ENCODE measurements around the gene CPE.

Gene CPE

DNA sequence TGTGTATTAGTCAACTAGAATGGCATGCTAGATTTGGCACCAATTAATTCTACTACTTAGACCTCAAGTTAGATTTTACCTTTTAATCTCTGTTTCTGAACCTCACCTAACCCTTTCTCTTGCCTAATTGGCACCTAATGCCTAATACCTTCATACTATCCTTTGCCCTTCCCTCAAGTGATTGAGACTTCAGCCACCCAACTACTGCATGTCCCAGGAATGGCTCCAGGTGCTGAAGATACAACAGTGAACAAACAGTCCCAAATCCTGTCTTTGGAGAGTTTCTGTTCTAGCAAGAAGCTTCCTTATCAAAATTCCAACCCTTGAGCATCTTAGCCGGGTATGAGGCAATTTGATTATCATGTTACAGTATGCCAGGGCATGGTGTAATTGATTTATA lies 139.9 kb downstream of the CPE start:
- H3K4me3 ChIP-seq (ENCODE audit: control insufficient read depth in 1 of 7, extremely low read depth in 1 of 7, insufficient read depth in 4 of 7, low read depth in 2 of 7, low read length in 6 of 7), result no peak overlapping the region
- H3K9me3 ChIP-seq (ENCODE audit: control extremely low read depth in 1 of 5, control insufficient read depth in 4 of 5, insufficient read depth in 2 of 5, low read depth in 1 of 5, low read length in 4 of 5), result no peaks in the 10 kb centered on the region
- ChIA-PET CTCF (no interaction called here), POLR2A (no interaction called here)
- H3K36me3 ChIP-seq (ENCODE audit: control insufficient read depth in 4 of 4, insufficient read depth in 4 of 4, low read length in 3 of 4), result no peaks in the 10 kb centered on the region
- no CpG with 5 or more reads among the region's 1 CpG for WGBS (ENCODE audit: insufficient coverage)
- no peak overlapping the region for H3K27ac ChIP-seq (ENCODE audit: insufficient read depth in 1 of 2, low read depth in 1 of 2, low read length in 2 of 2, poor library complexity in 1 of 2, severe bottlenecking in 2 of 2)
- peaks cover 0 to 3% (median 0%) of the 10 kb centered on the region in 4 experiments for H3K4me1 ChIP-seq (ENCODE audit: control extremely low read depth in 1 of 4, control insufficient read depth in 4 of 4, insufficient read depth in 4 of 4, low read length in 3 of 4)
- H3K27me3 ChIP-seq (replicated peaks in 2 of 5; ENCODE audit: control insufficient read depth in 4 of 5, insufficient read depth in 5 of 5, low read length in 4 of 5), result no peaks in the 10 kb centered on the region
- no peak for DNase-seq

DNA sequence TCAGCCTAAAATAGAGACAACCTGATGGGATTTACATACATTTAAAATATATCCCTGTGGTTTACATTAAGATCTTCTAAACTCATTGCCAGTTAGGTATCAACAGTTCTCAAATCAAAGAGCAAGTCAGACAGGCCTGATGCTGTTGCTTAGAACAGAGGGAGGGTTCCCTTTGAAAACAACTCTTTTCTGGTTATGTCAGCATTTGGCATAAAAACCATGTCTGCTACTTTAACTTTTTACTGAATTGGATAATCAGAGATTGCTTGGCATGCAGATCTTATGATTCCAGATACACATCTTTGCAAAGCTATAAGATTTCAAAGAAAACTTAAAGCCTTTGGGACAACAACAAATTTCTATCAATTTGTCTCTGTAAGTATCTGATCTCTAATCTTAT lies 140.8 kb downstream of the CPE start:
- Histone ChIP-seq H3K4me1 (ENCODE audit: control extremely low read depth in 1 of 4, control insufficient read depth in 4 of 4, insufficient read depth in 4 of 4, low read length in 3 of 4) (peaks cover 0 to 3% (median 0%) of the 10 kb centered on the region in 4 experiments), H3K9me3 (ENCODE audit: control extremely low read depth in 1 of 5, control insufficient read depth in 4 of 5, insufficient read depth in 2 of 5, low read depth in 1 of 5, low read length in 4 of 5) (no peaks in the 10 kb centered on the region), H3K27ac (ENCODE audit: insufficient read depth in 1 of 2, low read depth in 1 of 2, low read length in 2 of 2, poor library complexity in 1 of 2, severe bottlenecking in 2 of 2) (no peak overlapping the region), H3K36me3 (ENCODE audit: control insufficient read depth in 4 of 4, insufficient read depth in 4 of 4, low read length in 3 of 4) (no peaks in the 10 kb centered on the region), H3K4me3 (ENCODE audit: control insufficient read depth in 1 of 7, extremely low read depth in 1 of 7, insufficient read depth in 4 of 7, low read depth in 2 of 7, low read length in 6 of 7) (no peak overlapping the region), H3K27me3 (replicated peaks in 2 of 5; ENCODE audit: control insufficient read depth in 4 of 5, insufficient read depth in 5 of 5, low read length in 4 of 5) (no peaks in the 10 kb centered on the region)
- no peak for DNase-seq
- CTCF ChIA-PET, result no interaction called here
- POLR2A ChIA-PET, result no interaction called here

DNA sequence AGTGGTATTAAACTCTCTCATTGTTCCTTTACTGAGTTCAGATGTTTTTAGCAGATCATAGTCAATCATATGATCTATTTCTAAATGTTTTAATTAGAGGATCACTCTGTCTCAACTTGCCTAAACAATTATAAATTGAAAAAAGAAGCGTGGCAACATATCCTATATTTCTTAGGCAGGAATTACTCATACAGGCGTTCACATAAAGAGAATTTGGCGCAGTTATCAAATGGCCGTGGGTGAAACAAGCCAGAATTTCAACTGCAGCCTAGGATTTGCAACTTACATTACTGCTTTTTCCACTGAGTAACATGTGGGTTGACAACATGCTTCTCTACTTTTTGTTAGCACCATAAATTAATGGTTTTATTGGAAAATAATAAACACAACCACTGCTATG lies 141.3 kb downstream of the CPE start:
- H3K27ac ChIP-seq (ENCODE audit: insufficient read depth in 1 of 2, low read depth in 1 of 2, low read length in 2 of 2, poor library complexity in 1 of 2, severe bottlenecking in 2 of 2), result no peak overlapping the region
- H3K4me3 ChIP-seq (ENCODE audit: control insufficient read depth in 1 of 7, extremely low read depth in 1 of 7, insufficient read depth in 4 of 7, low read depth in 2 of 7, low read length in 6 of 7), result no peak overlapping the region
- no peak for DNase-seq
- peaks cover 0 to 3% (median 0%) of the 10 kb centered on the region in 4 experiments for H3K4me1 ChIP-seq (ENCODE audit: control extremely low read depth in 1 of 4, control insufficient read depth in 4 of 4, insufficient read depth in 4 of 4, low read length in 3 of 4)
- H3K27me3 ChIP-seq (replicated peaks in 2 of 5; ENCODE audit: control insufficient read depth in 4 of 5, insufficient read depth in 5 of 5, low read length in 4 of 5), result no peaks in the 10 kb centered on the region
- CTCF ChIA-PET, result no interaction called here
- POLR2A ChIA-PET, result no interaction called here
- WGBS (ENCODE audit: insufficient coverage), result 82% methylated on average over 4 of the region's 4 CpGs
- H3K36me3 ChIP-seq (ENCODE audit: control insufficient read depth in 4 of 4, insufficient read depth in 4 of 4, low read length in 3 of 4), result no peaks in the 10 kb centered on the region
- H3K9me3 ChIP-seq (ENCODE audit: control extremely low read depth in 1 of 5, control insufficient read depth in 4 of 5, insufficient read depth in 2 of 5, low read depth in 1 of 5, low read length in 4 of 5), result no peaks in the 10 kb centered on the region

DNA sequence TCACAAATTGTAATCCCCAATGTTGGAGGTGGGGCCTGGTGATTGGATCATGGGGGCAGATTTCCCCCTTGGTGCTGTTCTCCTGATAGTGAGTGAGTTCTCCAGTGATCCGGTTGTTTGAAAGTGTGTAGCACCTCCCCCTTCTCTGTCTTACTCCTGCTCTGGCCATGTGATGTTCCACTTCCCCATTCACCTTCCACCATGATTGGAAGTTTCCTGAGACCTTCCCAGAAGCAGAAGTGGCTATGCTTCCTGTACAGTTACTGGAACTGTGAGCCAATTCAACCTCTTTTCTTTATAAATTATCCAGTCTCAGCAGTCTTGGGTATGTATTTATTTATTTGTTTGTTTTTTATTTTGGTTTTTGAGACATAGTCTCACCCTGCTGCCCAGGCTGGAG lies 143.2 kb downstream of the CPE start:
- CTCF ChIA-PET, result no interaction called here
- no peak overlapping the region for H3K4me3 ChIP-seq (ENCODE audit: control insufficient read depth in 1 of 7, extremely low read depth in 1 of 7, insufficient read depth in 4 of 7, low read depth in 2 of 7, low read length in 6 of 7)
- peak in 1 of 3 donors; percentile 7 for DNase-seq

DNA sequence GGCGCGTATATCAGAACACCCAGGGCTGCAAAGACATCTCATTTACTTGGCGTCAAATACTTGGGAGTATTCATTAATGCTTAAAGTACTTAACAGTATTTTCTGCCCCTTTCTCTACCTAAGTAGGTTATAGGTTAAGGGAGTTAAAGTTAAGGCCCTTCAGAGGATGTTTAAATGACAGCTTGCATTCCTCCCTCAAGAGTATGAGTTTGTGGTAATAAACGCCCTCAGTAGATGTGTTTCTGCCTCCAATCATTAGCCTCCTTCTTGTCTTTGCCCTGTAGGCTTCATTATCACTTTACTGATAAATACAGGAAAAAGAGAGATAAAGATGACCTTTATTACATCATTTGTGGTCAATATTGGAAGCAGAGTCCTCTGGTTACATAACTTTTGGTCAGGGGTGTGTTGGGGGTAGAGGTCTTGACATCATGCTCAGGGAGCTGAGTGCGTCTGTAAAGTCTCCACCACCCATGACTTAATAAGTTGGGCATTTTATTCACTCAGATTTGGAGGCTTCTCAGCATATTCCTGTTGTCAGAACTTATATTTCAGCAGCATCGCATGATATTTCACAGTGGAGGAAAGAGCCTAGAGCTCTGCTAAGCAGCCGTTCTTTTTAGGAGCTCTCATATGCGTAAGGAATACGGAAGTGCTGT lies 145.9 kb downstream of the CPE start:
- ChIA-PET POLR2A (interaction anchor here (0.6 kb wide), 1 partner anchor 44 kb away, joined by 4 read pairs; no protein-coding TSS in a partner anchor), CTCF (interaction anchor here (0.9 kb wide), 1 partner anchor 12 kb away, joined by 3 read pairs; no protein-coding TSS in a partner anchor)
- Histone ChIP-seq H3K4me1 (ENCODE audit: control extremely low read depth in 1 of 4, control insufficient read depth in 4 of 4, insufficient read depth in 4 of 4, low read length in 3 of 4) (peaks cover 0 to 3% (median 0%) of the 10 kb centered on the region in 4 experiments), H3K4me3 (ENCODE audit: control insufficient read depth in 1 of 7, extremely low read depth in 1 of 7, insufficient read depth in 4 of 7, low read depth in 2 of 7, low read length in 6 of 7) (no peak overlapping the region), H3K27ac (ENCODE audit: insufficient read depth in 1 of 2, low read depth in 1 of 2, low read length in 2 of 2, poor library complexity in 1 of 2, severe bottlenecking in 2 of 2) (no peak overlapping the region), H3K36me3 (ENCODE audit: control insufficient read depth in 4 of 4, insufficient read depth in 4 of 4, low read length in 3 of 4) (no peaks in the 10 kb centered on the region), H3K27me3 (replicated peaks in 2 of 5; ENCODE audit: control insufficient read depth in 4 of 5, insufficient read depth in 5 of 5, low read length in 4 of 5) (no peaks in the 10 kb centered on the region), H3K9me3 (ENCODE audit: control extremely low read depth in 1 of 5, control insufficient read depth in 4 of 5, insufficient read depth in 2 of 5, low read depth in 1 of 5, low read length in 4 of 5) (no peaks in the 10 kb centered on the region)
- WGBS (ENCODE audit: insufficient coverage), result 100% methylated on average over 5 of the region's 9 CpGs
- DNase-seq, result no peak

More for the DNA sequence above, 143.2 kb downstream of the CPE start:
- POLR2A ChIA-PET, result no interaction called here
- Histone ChIP-seq H3K27ac (ENCODE audit: insufficient read depth in 1 of 2, low read depth in 1 of 2, low read length in 2 of 2, poor library complexity in 1 of 2, severe bottlenecking in 2 of 2) (no peak overlapping the region), H3K36me3 (ENCODE audit: control insufficient read depth in 4 of 4, insufficient read depth in 4 of 4, low read length in 3 of 4) (no peaks in the 10 kb centered on the region), H3K9me3 (ENCODE audit: control extremely low read depth in 1 of 5, control insufficient read depth in 4 of 5, insufficient read depth in 2 of 5, low read depth in 1 of 5, low read length in 4 of 5) (no peaks in the 10 kb centered on the region), H3K4me1 (ENCODE audit: control extremely low read depth in 1 of 4, control insufficient read depth in 4 of 4, insufficient read depth in 4 of 4, low read length in 3 of 4) (peaks cover 0 to 3% (median 0%) of the 10 kb centered on the region in 4 experiments), H3K27me3 (replicated peaks in 2 of 5; ENCODE audit: control insufficient read depth in 4 of 5, insufficient read depth in 5 of 5, low read length in 4 of 5) (no peaks in the 10 kb centered on the region)
- 100% methylated on average over 1 of the region's 1 CpG for WGBS (ENCODE audit: insufficient coverage)

DNA sequence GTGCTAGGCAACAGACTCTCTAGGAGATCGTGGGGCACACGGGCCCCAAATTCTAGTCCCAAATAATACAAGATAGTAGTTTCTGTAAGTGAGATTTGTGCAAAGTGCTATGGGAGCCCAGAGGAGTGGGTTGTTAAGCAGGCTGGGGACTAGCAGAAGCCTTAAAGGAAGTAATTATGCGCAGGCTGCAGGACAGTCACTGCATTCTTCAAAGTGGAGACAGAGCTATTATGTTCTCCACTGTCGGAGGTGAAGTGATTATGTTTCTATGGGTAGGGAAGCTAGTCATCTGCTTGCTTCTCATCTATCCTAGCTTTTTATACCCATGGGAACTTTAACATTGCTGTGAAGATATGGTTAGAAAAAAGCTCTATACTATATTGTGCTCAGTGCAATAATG lies 154.2 kb downstream of the CPE start:
- H3K36me3 ChIP-seq (ENCODE audit: control insufficient read depth in 4 of 4, insufficient read depth in 4 of 4, low read length in 3 of 4), result no peaks in the 10 kb centered on the region
- no peaks in the 10 kb centered on the region for H3K4me1 ChIP-seq (ENCODE audit: control extremely low read depth in 1 of 4, control insufficient read depth in 4 of 4, insufficient read depth in 4 of 4, low read length in 3 of 4)
- no peak for DNase-seq
- no peaks in the 10 kb centered on the region for H3K9me3 ChIP-seq (ENCODE audit: control extremely low read depth in 1 of 5, control insufficient read depth in 4 of 5, insufficient read depth in 2 of 5, low read depth in 1 of 5, low read length in 4 of 5)
- H3K27ac ChIP-seq (ENCODE audit: insufficient read depth in 1 of 2, low read depth in 1 of 2, low read length in 2 of 2, poor library complexity in 1 of 2, severe bottlenecking in 2 of 2), result no peak overlapping the region
- no peak overlapping the region for H3K4me3 ChIP-seq (ENCODE audit: control insufficient read depth in 1 of 7, extremely low read depth in 1 of 7, insufficient read depth in 4 of 7, low read depth in 2 of 7, low read length in 6 of 7)
- peaks cover 0 to 2% (median 0%) of the 10 kb centered on the region in 5 experiments for H3K27me3 ChIP-seq (replicated peaks in 2 of 5; ENCODE audit: control insufficient read depth in 4 of 5, insufficient read depth in 5 of 5, low read length in 4 of 5)
- WGBS (ENCODE audit: insufficient coverage), result 100% methylated on average over 3 of the region's 4 CpGs
- POLR2A ChIA-PET, result no interaction called here
- CTCF ChIA-PET, result interaction anchor here (0.9 to 3.0 kb wide), 3 partner anchors 35 to 555 kb away, joined by 3 to 14 read pairs (median 9); no protein-coding TSS in a partner anchor

DNA sequence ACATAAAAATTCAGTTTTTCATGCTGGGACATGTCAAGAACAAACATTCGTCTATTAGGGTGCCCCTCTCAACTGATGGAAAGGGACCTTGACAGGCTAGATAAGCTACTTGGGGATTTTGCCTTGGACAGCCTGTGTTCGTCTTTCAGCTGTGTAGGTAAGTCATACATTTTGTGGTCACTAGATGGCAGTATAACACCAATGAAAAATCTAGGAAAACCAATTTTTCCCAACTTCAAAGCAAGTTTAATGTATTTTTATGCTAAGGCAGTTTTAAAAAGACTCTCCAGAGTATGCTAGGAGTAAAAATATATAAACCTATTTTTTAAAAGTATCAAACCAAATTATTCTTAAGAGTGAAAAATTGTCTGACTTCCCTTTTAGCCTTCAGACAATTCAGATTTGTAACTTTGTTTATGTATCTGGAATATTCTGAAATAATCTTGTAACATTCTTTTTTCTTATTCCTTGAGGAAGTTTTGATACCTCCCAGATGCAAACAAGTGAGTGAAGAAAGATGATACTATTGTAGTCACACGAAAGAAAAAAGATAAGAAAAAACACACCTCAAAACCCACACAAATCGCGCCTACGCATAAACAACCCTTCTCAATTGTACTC lies 158.3 kb downstream of the CPE start:
- H3K4me3 ChIP-seq (ENCODE audit: control insufficient read depth in 1 of 7, extremely low read depth in 1 of 7, insufficient read depth in 4 of 7, low read depth in 2 of 7, low read length in 6 of 7), result no peak overlapping the region
- CTCF ChIA-PET, result interaction anchor here (0.7 to 1.7 kb wide), 9 partner anchors 12 to 552 kb away, joined by 3 to 7 read pairs (median 3); no protein-coding TSS in a partner anchor
- POLR2A ChIA-PET, result no interaction called here
- peaks cover 0 to 2% (median 0%) of the 10 kb centered on the region in 5 experiments for H3K27me3 ChIP-seq (replicated peaks in 2 of 5; ENCODE audit: control insufficient read depth in 4 of 5, insufficient read depth in 5 of 5, low read length in 4 of 5)
- H3K27ac ChIP-seq (ENCODE audit: insufficient read depth in 1 of 2, low read depth in 1 of 2, low read length in 2 of 2, poor library complexity in 1 of 2, severe bottlenecking in 2 of 2), result no peak overlapping the region
- no peaks in the 10 kb centered on the region for H3K9me3 ChIP-seq (ENCODE audit: control extremely low read depth in 1 of 5, control insufficient read depth in 4 of 5, insufficient read depth in 2 of 5, low read depth in 1 of 5, low read length in 4 of 5)
- no peaks in the 10 kb centered on the region for H3K4me1 ChIP-seq (ENCODE audit: control extremely low read depth in 1 of 4, control insufficient read depth in 4 of 4, insufficient read depth in 4 of 4, low read length in 3 of 4)
- DNase-seq, result peak; percentile 42 to 72 (median 56)
- WGBS (ENCODE audit: insufficient coverage), result 0% methylated on average over 1 of the region's 6 CpGs
- H3K36me3 ChIP-seq (ENCODE audit: control insufficient read depth in 4 of 4, insufficient read depth in 4 of 4, low read length in 3 of 4), result no peaks in the 10 kb centered on the region
